HEK293 (cell line): ENCODE results near the gene SHMT2.
"Not testable (repeated sequence)": the region's sequence is repeated elsewhere in the genome, so short reads cannot be mapped to it uniquely, and the experiment has no call there.

ENCODE experiments used
- CTCF ChIA-PET: fragments of 350-600 bp; formaldehyde crosslinking; extraction: SDS; loops from one replicate; lab custom pipeline; 2021; ENCODE audit warnings: antibody characterized with exemption; lab: Yijun Ruan, JAX
- POLR2A ChIA-PET: fragments of 300-600 bp; formaldehyde crosslinking; extraction: SDS; loops from one replicate; lab custom pipeline; 2020; ENCODE audit warnings: antibody characterized with exemption, inconsistent platforms; lab: Yijun Ruan, JAX
- H3K27ac ChIP-seq: fragments of 200-500 bp; sonication (Bioruptor generic); 2 replicates; pipeline ENCODE4 v1.5.1; 2014; ENCODE audit warnings: low read depth, low read length, control low read depth, inconsistent platforms; ENCODE audit errors: extremely low read depth
- H3K36me3 ChIP-seq, 2 experiments: fragments of 200-500 bp in 1 of 2; sonication (Bioruptor generic) in 1 of 2; 1 replicate in 1 of 2; 2 replicates in 1 of 2; pipeline ENCODE4 v1.5.1; 2014 to 2017; ENCODE audit warnings: inconsistent platforms in 2 of 2, low read length in 2 of 2; ENCODE audit not compliant: control insufficient read depth in 2 of 2, insufficient read depth in 1 of 2
- H3K4me1 ChIP-seq: fragments of 200-500 bp; sonication (Bioruptor generic); 2 replicates; pipeline ENCODE4 v1.5.1; 2014; ENCODE audit warnings: mild to moderate bottlenecking, low read length, inconsistent platforms; ENCODE audit not compliant: control insufficient read depth, insufficient read depth
- H3K4me3 ChIP-seq: 2 replicates; pipeline ENCODE4 v1.5.1; 2011; ENCODE audit warnings: low read depth, mild to moderate bottlenecking, control low read depth, low read length, moderate library complexity
- H3K9me3 ChIP-seq: fragments of 200-500 bp; sonication (Bioruptor generic); 2 replicates; pipeline ENCODE4 v1.5.1; 2014; ENCODE audit warnings: low read depth, low read length, inconsistent platforms; ENCODE audit not compliant: control insufficient read depth, insufficient read depth
- ATF2 ChIP-seq: fragments of 450-650 bp; formaldehyde crosslinking; IDR thresholded peaks from 2 replicates; pipeline ENCODE4 v1.5.1; 2016; ENCODE audit warnings: missing biosample characterization, missing genetic modification characterization, low read depth
- BCL11B ChIP-seq: fragments of 450-650 bp; formaldehyde crosslinking; IDR thresholded peaks from 2 replicates; pipeline ENCODE4 v1.5.1; 2016; ENCODE audit warnings: low read depth, missing biosample characterization, missing genetic modification characterization
- BCL6B ChIP-seq: fragments of 450-650 bp; formaldehyde crosslinking; IDR thresholded peaks from 2 replicates; pipeline ENCODE4 v1.5.1; 2017; ENCODE audit warnings: missing biosample characterization, missing genetic modification characterization
- EGR2 ChIP-seq: fragments of 450-650 bp; formaldehyde crosslinking; IDR thresholded peaks from 2 replicates; pipeline ENCODE4 v1.5.1; 2016; ENCODE audit warnings: low read depth, missing biosample characterization, missing genetic modification characterization
- PBX3 ChIP-seq: sonication (generic); formaldehyde crosslinking; IDR thresholded peaks from 2 replicates; pipeline ENCODE4 v1.8.1; 2022; ENCODE audit warnings: mild to moderate bottlenecking, moderate library complexity, missing genetic modification reagents
- ZBTB48 ChIP-seq: fragments of 450-650 bp; formaldehyde crosslinking; IDR thresholded peaks from 2 replicates; pipeline ENCODE4 v1.5.1; 2016; ENCODE audit warnings: missing biosample characterization, missing genetic modification characterization
- ZNF10 ChIP-seq: fragments of 450-650 bp; formaldehyde crosslinking; IDR thresholded peaks from 2 replicates; pipeline ENCODE4 v1.5.1; 2017; ENCODE audit warnings: missing biosample characterization, missing genetic modification characterization
- ZNF121 ChIP-seq: fragments of 450-650 bp; formaldehyde crosslinking; IDR thresholded peaks from 2 replicates; pipeline ENCODE4 v1.5.1; 2016; ENCODE audit warnings: missing biosample characterization, missing genetic modification characterization
- ZNF146 ChIP-seq: fragments of 450-650 bp; formaldehyde crosslinking; IDR thresholded peaks from 2 replicates; pipeline ENCODE4 v1.5.1; 2016; ENCODE audit warnings: missing biosample characterization, missing genetic modification characterization
- ZNF202 ChIP-seq: fragments of 450-650 bp; formaldehyde crosslinking; IDR thresholded peaks from 2 replicates; pipeline ENCODE4 v1.5.1; 2016; ENCODE audit warnings: missing biosample characterization, missing genetic modification characterization, borderline replicate concordance
- ZNF248 ChIP-seq: fragments of 450-650 bp; formaldehyde crosslinking; IDR thresholded peaks from 2 replicates; pipeline ENCODE4 v1.5.1; 2017; ENCODE audit warnings: missing biosample characterization, missing genetic modification characterization
- ZNF311 ChIP-seq: fragments of 450-650 bp; formaldehyde crosslinking; IDR thresholded peaks from 2 replicates; pipeline ENCODE4 v1.5.1; 2017; ENCODE audit warnings: missing biosample characterization, missing genetic modification characterization, borderline replicate concordance
- ZNF362 ChIP-seq: fragments of 450-650 bp; formaldehyde crosslinking; IDR thresholded peaks from 2 replicates; pipeline ENCODE4 v1.5.1; 2016; ENCODE audit warnings: missing biosample characterization, missing genetic modification characterization
- ZNF548 ChIP-seq: fragments of 450-650 bp; formaldehyde crosslinking; IDR thresholded peaks from 2 replicates; pipeline ENCODE4 v1.5.1; 2016; ENCODE audit warnings: missing biosample characterization, missing genetic modification characterization
- ZNF654 ChIP-seq: fragments of 450-650 bp; formaldehyde crosslinking; IDR thresholded peaks from 2 replicates; pipeline ENCODE4 v1.5.1; 2016; ENCODE audit warnings: low read depth, missing biosample characterization, missing genetic modification characterization
- ZNF704 ChIP-seq: fragments of 450-650 bp; formaldehyde crosslinking; IDR thresholded peaks from 2 replicates; pipeline ENCODE4 v1.5.1; 2016; ENCODE audit warnings: missing biosample characterization, missing genetic modification characterization
- ZSCAN16 ChIP-seq: fragments of 450-650 bp; formaldehyde crosslinking; IDR thresholded peaks from 2 replicates; pipeline ENCODE4 v1.5.1; 2016; ENCODE audit warnings: missing biosample characterization, missing genetic modification characterization
- ZSCAN4 ChIP-seq: fragments of 450-650 bp; formaldehyde crosslinking; IDR thresholded peaks from 2 replicates; pipeline ENCODE4 v1.5.1; 2017; ENCODE audit warnings: missing biosample characterization, missing genetic modification characterization
- TF ChIP-seq, protein P1 (sequence below): fragments of 450-650 bp; formaldehyde crosslinking; IDR thresholded peaks from 2 replicates; pipeline ENCODE4 v1.5.1; 2016; ENCODE audit warnings: missing biosample characterization, missing genetic modification characterization

Gene SHMT2

GRCh38 chr12:57276233-57276632, 46.7 kb downstream of the SHMT2 start:
- TF ChIP-seq ZNF146 (tag by site-specific recombination): peak; percentile 93
- H3K4me3 ChIP-seq, H3K27ac ChIP-seq, POLR2A ChIA-PET, H3K9me3 ChIP-seq, H3K4me1 ChIP-seq: not testable (repeated sequence)
- CTCF ChIA-PET: interaction anchor here (0.6 to 2.3 kb wide), 9 partner anchors 10 to 812 kb away, joined by 3 to 17 read pairs (median 6); no protein-coding TSS in a partner anchor
- peaks cover 18 to 54% of the 10 kb centered on the region in 2 experiments for H3K36me3 ChIP-seq

- Histone ChIP-seq H3K9me3 (no peaks in the 10 kb centered on the region), H3K4me1 (0 out of 2 replicates have a peak, but pooled peaks cover 7% of the 10 kb centered on the region), H3K36me3 (peaks cover 16 to 57% of the 10 kb centered on the region in 2 experiments), H3K4me3 (no peak overlapping the region), H3K27ac (no peak overlapping the region)
- TF ChIP-seq ZNF121 (tag by site-specific recombination) (0 out of 2 replicates have a peak, but pooled peaks have one; percentile 25), ZNF202 (no peak), BCL6B (no peak), ZNF704 (no peak), EGR2 (tag by site-specific recombination) (no peak), ZNF654 (tag by site-specific recombination) (peak; percentile 41), ZNF311 (tag by site-specific recombination) (no peak), ZNF362 (tag by site-specific recombination) (no peak)
- TF ChIP-seq, protein P1, sequence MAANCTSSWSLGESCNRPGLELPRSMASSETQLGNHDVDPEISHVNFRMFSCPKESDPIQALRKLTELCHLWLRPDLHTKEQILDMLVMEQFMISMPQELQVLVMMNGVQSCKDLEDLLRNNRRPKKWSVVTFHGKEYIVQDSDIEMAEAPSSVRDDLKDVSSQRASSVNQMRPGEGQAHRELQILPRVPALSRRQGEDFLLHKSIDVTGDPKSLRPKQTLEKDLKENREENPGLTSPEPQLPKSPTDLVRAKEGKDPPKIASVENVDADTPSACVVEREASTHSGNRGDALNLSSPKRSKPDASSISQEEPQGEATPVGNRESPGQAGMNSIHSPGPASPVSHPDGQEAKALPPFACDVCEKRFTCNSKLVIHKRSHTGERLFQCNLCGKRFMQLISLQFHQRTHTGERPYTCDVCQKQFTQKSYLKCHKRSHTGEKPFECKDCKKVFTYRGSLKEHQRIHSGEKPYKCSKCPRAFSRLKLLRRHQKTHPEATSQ (tag by site-specific recombination): no peak
- POLR2A ChIA-PET: no interaction called here
- CTCF ChIA-PET: interaction anchor here (0.6 to 2.5 kb wide), 26 partner anchors 9 to 813 kb away, joined by 3 to 17 read pairs (median 4); partner anchors contain the start of genes INHBE and STAC3
Measured at GRCh38 chr12:57276935-57277563, 47.5 kb downstream of the SHMT2 start.

- Histone ChIP-seq H3K36me3 (peaks cover 27 to 57% of the 10 kb centered on the region in 2 experiments), H3K27ac (no peak overlapping the region), H3K4me1 (0 out of 2 replicates have a peak, but pooled peaks cover 7% of the 10 kb centered on the region), H3K9me3 (no peaks in the 10 kb centered on the region), H3K4me3 (no peak overlapping the region)
- POLR2A ChIA-PET: interaction anchor here (0.9 kb wide), 1 partner anchor 11 kb away, joined by 3 read pairs; no protein-coding TSS in a partner anchor
- CTCF ChIA-PET: interaction anchor here (0.5 to 2.5 kb wide), 3 partner anchors 15 to 89 kb away, joined by 3 to 9 read pairs (median 4); no protein-coding TSS in a partner anchor
- TF ChIP-seq ATF2 (tag by site-specific recombination) (no peak), ZSCAN4 (tag by site-specific recombination) (no peak), ZBTB48 (no peak), BCL11B (no peak), ZSCAN16 (tag by site-specific recombination) (no peak), ZNF548 (tag by site-specific recombination) (no peak), ZNF10 (tag by site-specific recombination) (no peak), PBX3 (no peak), ZNF248 (no peak)
Measured at GRCh38 chr12:57278465-57279381, 49.2 kb downstream of the SHMT2 start.
